DMS53 (cell line): ENCODE data around the gene LAPTM5.
A peak's percentile ranks its signal among the peaks of the same experiment; 100 is the strongest.

Source experiments
- DNase-seq: peaks from one replicate; lab custom pipeline; 2025; lab: John Stamatoyannopoulos, UW

The LAPTM5 gene

DNA sequence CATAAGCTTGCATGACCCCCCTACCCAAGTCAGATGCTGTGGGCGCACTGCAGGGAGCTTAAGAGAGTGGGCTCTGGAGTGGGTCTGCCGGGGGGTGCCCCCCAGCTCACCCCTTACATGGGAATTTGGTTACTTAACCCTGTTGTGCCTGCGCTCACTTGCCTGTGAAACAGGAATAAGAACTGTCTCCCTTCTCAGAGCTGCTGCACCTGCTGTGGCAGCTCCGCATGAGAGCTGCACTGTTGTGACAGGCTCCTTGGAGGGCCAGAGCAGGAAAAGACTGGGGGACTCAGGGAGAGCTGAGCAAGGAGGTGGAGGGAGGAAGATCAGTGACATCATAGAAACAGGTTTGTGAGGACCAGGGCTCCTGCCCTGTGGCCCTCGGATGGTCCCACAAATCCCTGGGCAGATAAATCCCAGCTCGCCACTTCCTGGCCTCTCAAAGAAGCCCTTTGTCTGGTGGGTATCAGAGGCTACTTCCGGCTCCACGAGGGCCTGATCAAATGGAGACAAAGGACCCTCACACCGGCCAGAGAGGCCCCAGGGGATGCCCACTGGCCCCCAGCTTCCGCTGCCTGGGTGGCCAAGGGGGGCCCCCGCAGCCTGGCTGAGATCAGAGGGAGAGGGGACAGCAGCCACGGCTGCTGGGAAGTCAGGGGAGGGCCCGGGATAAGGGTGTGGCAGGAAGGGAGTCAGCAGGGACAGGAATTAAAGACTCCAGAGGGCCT is 28.9 kb upstream of the LAPTM5 start:
- no peak for DNase-seq

- DNase-seq, result no peak
Observed at GRCh38 chr1:30785714-30786113, 28.1 kb upstream of the LAPTM5 start.

DNA sequence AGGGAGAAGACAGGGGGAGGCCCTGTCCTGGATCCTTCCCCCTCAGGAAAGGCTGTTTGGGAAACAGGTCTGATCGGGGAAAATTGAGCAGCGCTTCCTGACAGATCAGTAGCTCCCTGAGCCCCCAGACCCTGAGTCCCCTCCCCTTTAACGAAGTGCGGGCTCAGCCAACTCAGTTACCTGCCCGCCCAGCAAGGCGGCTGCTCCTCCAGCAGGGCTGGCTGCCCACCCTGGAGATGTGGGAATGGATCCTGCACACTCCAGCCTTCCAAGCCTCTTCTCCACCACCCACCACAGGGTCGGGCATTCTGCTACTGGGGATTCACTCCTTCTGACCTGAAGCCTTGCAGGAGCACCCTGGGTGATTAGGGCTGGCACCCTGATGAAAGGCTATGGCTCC is 27.6 kb upstream of the LAPTM5 start:
- DNase-seq, result no peak

GRCh38 chr1:30783256-30783915 is 25.8 kb upstream of the LAPTM5 start:
- DNase-seq, result peak; percentile 37

GRCh38 chr1:30782361-30783255 is 25.0 kb upstream of the LAPTM5 start:
- DNase-seq, result peak; percentile 87

DNA sequence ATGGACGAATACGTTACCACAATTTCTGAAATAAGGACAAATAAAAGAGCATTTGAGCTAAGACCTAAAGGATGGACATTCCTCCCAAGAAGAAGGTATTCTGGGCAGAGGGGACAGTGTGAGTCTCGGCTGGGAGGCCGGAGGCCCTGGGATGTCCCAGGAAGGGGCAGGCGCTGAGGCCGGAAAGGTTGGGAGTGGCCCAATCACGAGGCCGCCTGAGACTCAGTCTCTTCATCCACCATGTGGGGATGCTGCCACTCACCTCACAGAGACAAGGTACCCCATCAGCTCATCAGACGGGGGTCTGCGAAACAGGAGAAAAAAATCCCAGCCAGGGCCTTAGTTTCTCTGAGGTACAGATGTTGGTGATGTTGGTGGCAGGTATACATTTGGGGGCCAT is 24.3 kb upstream of the LAPTM5 start:
- DNase-seq, result no peak

DNA sequence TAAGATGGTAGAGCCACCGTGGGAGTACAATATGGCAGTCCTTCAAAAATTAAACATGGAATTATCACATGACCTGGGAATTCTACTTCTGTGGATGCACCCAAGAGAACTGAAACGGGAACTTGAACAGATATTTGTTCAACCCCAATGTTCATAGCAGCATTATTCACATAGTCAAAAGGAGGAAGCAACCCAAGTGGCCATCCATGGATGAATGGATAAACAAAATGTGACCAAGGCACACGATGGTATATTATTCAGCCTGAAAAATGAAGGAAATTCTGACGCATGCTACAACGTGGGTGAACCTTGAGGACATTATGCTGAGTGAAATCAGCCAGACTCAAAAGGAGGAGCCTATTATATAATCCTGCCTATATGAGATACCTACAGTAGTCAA is 22.8 kb upstream of the LAPTM5 start:
- no peak for DNase-seq

DNA sequence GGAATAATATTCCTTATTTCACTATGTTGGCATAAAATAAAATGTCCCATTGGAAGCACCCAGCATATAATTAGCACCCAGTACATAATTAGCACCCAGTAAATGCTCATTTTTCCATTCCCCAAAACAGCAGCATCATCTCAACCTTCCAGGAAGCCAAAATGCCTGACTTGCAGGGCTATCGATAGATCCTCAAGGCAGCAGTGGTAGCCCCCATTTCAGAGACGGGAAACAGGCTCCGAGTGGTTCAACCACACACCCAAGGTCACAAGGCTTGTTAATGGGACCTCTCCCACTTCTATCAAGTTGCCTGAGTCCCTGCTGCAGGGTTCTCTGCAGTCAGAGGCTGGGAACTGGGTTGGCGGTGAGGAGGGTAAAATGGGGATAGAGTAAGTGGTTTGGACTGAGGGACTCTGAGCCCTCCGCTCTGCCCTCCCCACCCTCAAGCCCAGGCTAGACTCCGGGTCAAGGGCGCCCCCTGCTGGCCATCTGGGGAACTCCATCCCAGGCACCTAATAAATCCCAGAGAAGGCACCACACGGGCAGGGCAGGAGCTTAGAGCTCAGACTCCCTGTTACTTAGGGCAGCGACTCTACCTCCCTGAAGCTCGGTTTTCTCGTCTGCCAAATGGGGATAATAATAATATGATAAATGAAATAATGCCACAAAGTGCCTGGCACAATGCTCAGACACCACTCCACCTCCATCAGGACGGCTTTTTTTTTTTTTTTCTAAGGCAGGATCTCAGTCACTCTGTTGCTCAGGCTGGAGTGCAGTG is 21.9 kb upstream of the LAPTM5 start:
- DNase-seq, result peak; percentile 80

DNA sequence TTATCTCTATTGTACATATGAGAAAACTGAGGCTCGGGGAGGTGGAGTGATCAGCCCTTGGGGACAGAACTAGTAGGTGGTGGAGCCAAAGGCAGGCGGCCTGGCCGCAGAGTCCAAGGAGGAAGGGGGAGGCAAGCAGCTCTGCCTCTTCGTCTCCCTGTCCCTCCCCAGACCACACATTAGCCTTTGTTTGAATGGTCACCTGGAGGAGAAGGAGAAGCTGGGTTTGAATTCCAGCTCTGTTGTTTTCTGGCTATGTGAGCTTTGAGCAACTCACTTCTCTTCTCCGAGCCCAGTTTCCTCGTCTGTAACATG is 21.4 kb upstream of the LAPTM5 start:
- no peak for DNase-seq

GRCh38 chr1:30778154-30778978 is 20.8 kb upstream of the LAPTM5 start:
- DNase-seq, result peak; percentile 51

DNA sequence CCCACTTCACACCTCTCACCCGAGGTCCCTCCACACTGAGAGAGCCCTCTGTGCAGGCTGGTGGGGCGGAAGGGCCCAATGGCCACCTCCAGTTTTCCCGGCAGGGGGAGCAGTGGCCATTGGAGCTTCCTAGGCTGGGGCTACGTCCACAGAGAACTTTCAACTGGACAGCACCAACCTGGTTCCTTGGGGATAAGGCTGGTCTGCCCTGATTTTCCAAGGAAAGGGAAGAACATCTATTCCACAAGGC is 20.3 kb upstream of the LAPTM5 start:
- DNase-seq, result no peak

DNA sequence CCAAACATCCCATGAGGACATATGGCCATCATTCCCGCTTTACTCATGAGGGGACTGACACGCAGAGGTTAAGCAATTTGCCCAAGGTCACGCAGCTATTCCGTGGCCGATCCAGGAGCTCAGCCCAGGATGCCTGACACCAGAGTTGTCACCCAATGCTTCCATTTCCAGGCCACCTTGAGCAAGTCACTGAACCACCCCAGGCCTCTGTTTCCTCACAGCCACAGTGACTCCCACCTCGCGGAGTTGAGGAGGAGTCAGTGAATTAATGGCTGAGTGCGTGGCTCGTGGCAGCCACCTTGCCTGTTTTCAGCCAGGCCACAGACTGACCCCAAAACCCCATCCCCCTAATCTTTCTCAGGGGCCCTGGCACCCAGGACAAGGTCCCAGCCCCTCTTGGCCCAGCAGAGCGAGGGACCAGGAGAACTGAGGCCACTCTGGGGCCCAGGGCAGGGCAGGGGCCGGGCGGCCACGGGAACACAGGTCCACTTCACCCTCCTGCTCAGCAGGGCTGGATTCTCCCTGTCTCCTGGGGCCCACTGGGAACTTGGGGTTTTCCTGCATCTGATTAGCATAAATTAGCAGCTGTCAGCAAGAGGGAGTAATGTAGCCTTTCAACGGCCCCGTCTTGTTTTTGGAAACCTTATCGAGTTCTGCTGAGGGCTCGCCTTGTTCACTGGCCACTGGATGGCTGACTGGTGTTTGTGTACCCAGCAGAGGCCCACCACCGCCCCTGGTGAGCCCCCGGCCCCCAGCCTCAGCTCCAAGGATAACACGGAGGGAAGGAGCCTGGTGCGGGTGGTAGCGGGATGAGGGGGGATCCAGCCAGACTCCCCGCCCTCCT is 19.7 kb upstream of the LAPTM5 start:
- DNase-seq, result no peak

DNA sequence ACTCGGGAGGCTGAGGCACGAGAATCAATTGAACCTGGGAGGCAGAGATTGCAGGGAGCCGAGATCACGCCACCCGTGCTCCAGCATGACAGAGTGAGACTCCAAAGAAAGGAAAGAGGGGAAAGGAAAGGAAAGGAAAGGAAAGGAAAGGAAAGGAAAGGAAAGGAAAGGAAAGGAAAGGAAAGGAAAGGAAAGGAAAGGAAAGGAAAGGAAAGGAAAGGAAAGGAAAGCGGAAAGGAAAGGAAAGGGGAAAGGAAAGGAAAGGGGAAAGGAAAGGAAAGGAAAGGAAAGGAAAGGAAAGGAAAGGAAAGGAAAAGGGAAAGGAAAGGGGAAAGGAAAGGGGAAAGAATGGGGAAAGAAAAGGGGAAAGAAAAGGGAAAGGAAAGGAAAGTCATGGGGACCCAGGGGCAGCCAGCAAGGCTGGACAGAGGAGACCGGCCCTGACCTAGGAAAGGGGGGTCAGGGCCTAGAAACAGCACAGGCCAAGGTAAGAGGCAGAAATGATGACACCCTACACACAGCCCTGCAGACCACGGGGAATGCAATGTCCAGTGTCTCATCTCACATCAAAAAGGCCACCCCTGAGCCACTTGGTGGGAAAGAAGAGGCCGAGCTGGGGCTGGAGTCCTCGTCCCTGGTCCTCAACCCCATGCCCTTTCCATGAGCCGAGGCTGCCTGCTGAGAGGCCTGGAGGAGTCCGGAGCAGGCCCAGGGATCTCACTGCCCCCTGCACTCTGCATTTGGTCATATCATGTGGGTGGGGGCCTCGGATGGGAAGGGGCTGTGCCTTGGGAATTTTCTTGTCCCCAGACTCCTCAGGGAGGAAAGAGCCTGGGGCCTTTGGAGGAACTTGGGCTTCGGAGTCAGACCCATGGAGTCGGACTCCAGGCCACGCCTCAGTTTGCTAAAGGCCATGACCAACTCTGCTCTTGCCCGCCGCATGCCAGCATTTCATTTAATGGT is 18.8 kb upstream of the LAPTM5 start:
- DNase-seq, result no peak

DNA sequence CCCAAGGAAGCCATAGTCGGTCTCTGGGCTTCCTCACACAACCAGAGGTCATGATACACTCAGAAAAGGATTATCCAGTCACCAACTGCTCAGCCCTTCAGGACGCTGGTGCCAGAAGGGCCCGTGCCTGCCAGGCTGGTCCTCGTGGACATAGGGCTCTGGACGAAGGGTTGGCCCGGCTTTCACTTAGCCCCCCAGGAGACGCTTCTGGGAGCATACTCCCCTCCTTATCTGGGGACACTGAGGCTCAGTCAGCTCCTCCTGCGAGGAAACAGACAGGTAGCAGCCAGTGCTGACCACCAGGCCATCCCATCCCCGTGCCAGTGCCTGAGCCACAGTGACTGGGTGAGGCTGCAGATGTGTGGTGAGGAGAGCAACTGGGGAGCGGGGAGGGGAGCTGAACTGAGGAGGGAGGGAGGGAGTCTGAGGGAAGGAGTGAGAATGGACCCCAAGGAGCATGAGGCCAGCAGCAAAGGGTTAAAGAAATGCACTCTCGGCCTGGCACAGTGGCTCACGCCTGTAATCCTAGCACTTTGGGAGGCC is 17.9 kb upstream of the LAPTM5 start:
- no peak for DNase-seq

- no peak for DNase-seq
Observed at GRCh38 chr1:30774550-30775432, 17.2 kb upstream of the LAPTM5 start.

- DNase-seq, result peak; percentile 19
Observed at GRCh38 chr1:30773722-30774358, 16.3 kb upstream of the LAPTM5 start.

- DNase-seq, result no peak
Observed at GRCh38 chr1:30771005-30771404, 13.4 kb upstream of the LAPTM5 start.

DNA sequence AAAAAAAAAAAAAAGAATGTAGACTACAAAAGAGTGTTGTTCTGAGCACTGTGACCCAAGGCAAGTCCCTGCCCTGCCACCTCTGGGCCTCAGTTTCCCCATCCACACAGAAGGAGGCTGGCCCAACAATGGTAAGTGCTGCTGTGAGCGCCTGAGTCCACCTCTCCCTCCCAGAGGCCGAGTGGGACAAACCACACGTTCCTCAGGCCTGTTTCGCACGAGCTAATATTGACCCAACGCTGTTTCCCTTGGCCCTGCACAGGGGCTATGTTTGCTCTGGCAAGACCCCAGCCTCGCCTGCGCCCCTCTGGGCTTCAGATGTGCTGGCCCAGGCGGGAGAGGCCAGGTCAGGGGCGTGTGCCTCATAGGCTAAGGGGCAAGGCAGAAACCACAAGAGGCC is 12.6 kb upstream of the LAPTM5 start:
- DNase-seq, result no peak
